Measurements from ENCODE around the gene MDP1. TPM values are rescaled to one million over a fixed set of nuclear protein-coding genes. Genes with fewer than 3 reads are reported as not detected.

Gene MDP1
- total and polyA plus RNA-seq, 2 experiments from 2014 or later = 9.8 to 31.1 TPM

GRCh38 chr14:24232121-24232644, 16.3 kb upstream of the MDP1 start, which contains the start of gene NEDD8:
Gene NEDD8, minus strand, starts transcription at chr14:24232367. Its CDS starts 100 bp downstream, at chr14:24232267.
- H3K4me3 Mint-ChIP-seq = peak within 1 kb of the TSS; percentile 91
- peak within 1 kb of the TSS; percentile 97 for H3K4me2 ChIP-seq

More at GRCh38 chr14:24232121-24232644, 16.3 kb upstream of the MDP1 start, which contains the start of gene NEDD8:
- Mint-ChIP-seq H3K36me3 (ENCODE audit: low read depth) (peaks cover 22% of the 10 kb centered on the region), H3K9me3 (no peaks in the 10 kb centered on the region), H3K27ac (peak within 1 kb of the TSS; percentile 95), H3K4me1 (peaks cover 17% of the 10 kb centered on the region), H3K27me3 (ENCODE audit: insufficient read depth, low read depth, poor library complexity) (peaks cover 7% of the 10 kb centered on the region)
- no peak for DNase-seq (ENCODE audit: low spot score)
- peaks cover 60% of the 10 kb centered on the region for H3K79me2 ChIP-seq (replicated peaks; ENCODE audit: insufficient read depth)
- no peak for TF ChIP-seq REST (IDR thresholded peaks at IDR 0.05; ENCODE audit: unreplicated experiment)
- peak; percentile 95 for TF ChIP-seq ETS1 (IDR thresholded peaks at IDR 0.05)
- no peak for TF ChIP-seq EZH2phosphoT487 (IDR thresholded peaks at IDR 0.05; ENCODE audit: unreplicated experiment)
- peak; percentile 67 for TF ChIP-seq POLR2AphosphoS5 (IDR thresholded peaks at IDR 0.05; ENCODE audit: low read depth)
- no peak for TF ChIP-seq STAT1 (IDR thresholded peaks at IDR 0.05; ENCODE audit: unreplicated experiment)
- TF ChIP-seq CREB1 (CRISPR knock-in tag; IDR thresholded peaks at IDR 0.05; ENCODE audit: low read depth) = peak; percentile 79
- TF ChIP-seq ZNF331 (CRISPR knock-in tag; IDR thresholded peaks at IDR 0.05; ENCODE audit: low read depth) = no peak
- H3K36me3 ChIP-seq (ENCODE audit: insufficient read depth) = peaks cover 11% of the 10 kb centered on the region; the same call in 1 of the 2 replicates
- peak within 1 kb of the TSS; percentile 86 for H2AFZ ChIP-seq
- peak within 1 kb of the TSS; percentile 93 for H3K27ac ChIP-seq (ENCODE audit: low read depth)
- H3F3A ChIP-seq (replicated peaks; ENCODE audit: low read depth) = peaks cover 7% of the 10 kb centered on the region; the same call in 1 of the 2 replicates
- H4K20me1 ChIP-seq (replicated peaks; ENCODE audit: insufficient read depth) = peaks cover 10% of the 10 kb centered on the region
- H3K4me3 ChIP-seq = peak within 1 kb of the TSS; percentile 81
- H3K27me3 ChIP-seq (ENCODE audit: insufficient read depth) = no peaks in the 10 kb centered on the region
- peaks cover 15% of the 10 kb centered on the region for H3K4me1 ChIP-seq (ENCODE audit: insufficient read depth)
- H3K9me2 ChIP-seq (ENCODE audit: insufficient read depth) = no peaks in the 10 kb centered on the region
- ATAC-seq = peak; percentile 84
